Measurements from ENCODE around the gene ZNF618.
"Not testable (repeated sequence)": the region's sequence is repeated elsewhere in the genome, so short reads cannot be mapped to it uniquely, and the experiment has no call there.

Gene ZNF618

GRCh38 chr9:114080773-114081440 lies 204.8 kb downstream of the ZNF618 start:
- H3K9ac ChIP-seq (ENCODE audit: low read length): no peak overlapping the region
- no peak overlapping the region for H3K4me3 ChIP-seq (ENCODE audit: low read length)
- H3K27ac ChIP-seq (ENCODE audit: low read length): no peak overlapping the region
- no peaks in the 10 kb centered on the region for H3K27me3 ChIP-seq (ENCODE audit: control insufficient read depth, insufficient read depth, low read length)
- no peaks in the 10 kb centered on the region for H3K36me3 ChIP-seq (ENCODE audit: control insufficient read depth, low read depth, low read length)
- H3K9me3 ChIP-seq (ENCODE audit: control insufficient read depth, low read depth, low read length): no peaks in the 10 kb centered on the region
- H3K4me1 ChIP-seq (ENCODE audit: control insufficient read depth, low read depth, low read length): no peaks in the 10 kb centered on the region

GRCh38 chr9:114081441-114082016 lies 205.4 kb downstream of the ZNF618 start:
- Histone ChIP-seq H3K9me3 (ENCODE audit: control insufficient read depth, low read depth, low read length) (no peaks in the 10 kb centered on the region), H3K4me3 (ENCODE audit: low read length) (no peak overlapping the region), H3K27me3 (ENCODE audit: control insufficient read depth, insufficient read depth, low read length) (no peaks in the 10 kb centered on the region), H3K27ac (ENCODE audit: low read length) (no peak overlapping the region), H3K9ac (ENCODE audit: low read length) (no peak overlapping the region), H3K36me3 (ENCODE audit: control insufficient read depth, low read depth, low read length) (no peaks in the 10 kb centered on the region), H3K4me1 (ENCODE audit: control insufficient read depth, low read depth, low read length) (no peaks in the 10 kb centered on the region)

- Histone ChIP-seq H3K4me3 (ENCODE audit: low read length) (no peak overlapping the region), H3K27me3 (ENCODE audit: control insufficient read depth, insufficient read depth, low read length) (no peaks in the 10 kb centered on the region), H3K27ac (ENCODE audit: low read length) (no peak overlapping the region), H3K9ac (ENCODE audit: low read length) (no peak overlapping the region), H3K4me1 (ENCODE audit: control insufficient read depth, low read depth, low read length) (no peaks in the 10 kb centered on the region), H3K36me3 (ENCODE audit: control insufficient read depth, low read depth, low read length) (no peaks in the 10 kb centered on the region), H3K9me3 (ENCODE audit: control insufficient read depth, low read depth, low read length) (no peaks in the 10 kb centered on the region)
Measured at GRCh38 chr9:114082017-114082762, 206.1 kb downstream of the ZNF618 start.

- H3K27me3 ChIP-seq (ENCODE audit: control insufficient read depth, insufficient read depth, low read length); H3K27ac ChIP-seq (ENCODE audit: low read length); H3K4me1 ChIP-seq (ENCODE audit: control insufficient read depth, low read depth, low read length): not testable (repeated sequence)
Measured at GRCh38 chr9:114082763-114083412, 206.8 kb downstream of the ZNF618 start.

GRCh38 chr9:114083666-114084065 lies 207.6 kb downstream of the ZNF618 start:
- H3K9ac ChIP-seq (ENCODE audit: low read length): no peak overlapping the region
- H3K27ac ChIP-seq (ENCODE audit: low read length): no peak overlapping the region
- no peaks in the 10 kb centered on the region for H3K4me1 ChIP-seq (ENCODE audit: control insufficient read depth, low read depth, low read length)
- no peaks in the 10 kb centered on the region for H3K9me3 ChIP-seq (ENCODE audit: control insufficient read depth, low read depth, low read length)
- no peaks in the 10 kb centered on the region for H3K36me3 ChIP-seq (ENCODE audit: control insufficient read depth, low read depth, low read length)
- no peaks in the 10 kb centered on the region for H3K27me3 ChIP-seq (ENCODE audit: control insufficient read depth, insufficient read depth, low read length)
- no peak overlapping the region for H3K4me3 ChIP-seq (ENCODE audit: low read length)

More at GRCh38 chr9:114082763-114083412, 206.8 kb downstream of the ZNF618 start:
- not testable (repeated sequence) for H3K9ac ChIP-seq (ENCODE audit: low read length); H3K4me3 ChIP-seq (ENCODE audit: low read length); H3K36me3 ChIP-seq (ENCODE audit: control insufficient read depth, low read depth, low read length); H3K9me3 ChIP-seq (ENCODE audit: control insufficient read depth, low read depth, low read length)

- Histone ChIP-seq H3K27ac (ENCODE audit: low read length) (no peak overlapping the region), H3K4me3 (ENCODE audit: low read length) (no peak overlapping the region), H3K9me3 (ENCODE audit: control insufficient read depth, low read depth, low read length) (no peaks in the 10 kb centered on the region), H3K36me3 (ENCODE audit: control insufficient read depth, low read depth, low read length) (no peaks in the 10 kb centered on the region), H3K27me3 (ENCODE audit: control insufficient read depth, insufficient read depth, low read length) (no peaks in the 10 kb centered on the region), H3K4me1 (ENCODE audit: control insufficient read depth, low read depth, low read length) (no peaks in the 10 kb centered on the region), H3K9ac (ENCODE audit: low read length) (no peak overlapping the region)
Measured at GRCh38 chr9:114084282-114085073, 208.4 kb downstream of the ZNF618 start.

GRCh38 chr9:114085387-114085789 lies 209.3 kb downstream of the ZNF618 start:
- Histone ChIP-seq H3K27me3 (ENCODE audit: control insufficient read depth, insufficient read depth, low read length) (no peaks in the 10 kb centered on the region), H3K9ac (ENCODE audit: low read length) (no peak overlapping the region), H3K4me1 (ENCODE audit: control insufficient read depth, low read depth, low read length) (no peaks in the 10 kb centered on the region), H3K27ac (ENCODE audit: low read length) (no peak overlapping the region), H3K36me3 (ENCODE audit: control insufficient read depth, low read depth, low read length) (no peaks in the 10 kb centered on the region), H3K9me3 (ENCODE audit: control insufficient read depth, low read depth, low read length) (no peaks in the 10 kb centered on the region), H3K4me3 (ENCODE audit: low read length) (no peak overlapping the region)

GRCh38 chr9:114086009-114086408 lies 209.9 kb downstream of the ZNF618 start:
- no peak overlapping the region for H3K9ac ChIP-seq (ENCODE audit: low read length)
- no peak overlapping the region for H3K27ac ChIP-seq (ENCODE audit: low read length)
- H3K36me3 ChIP-seq (ENCODE audit: control insufficient read depth, low read depth, low read length): no peaks in the 10 kb centered on the region
- H3K27me3 ChIP-seq (ENCODE audit: control insufficient read depth, insufficient read depth, low read length): no peaks in the 10 kb centered on the region
- H3K4me3 ChIP-seq (ENCODE audit: low read length): no peak overlapping the region
- no peaks in the 10 kb centered on the region for H3K9me3 ChIP-seq (ENCODE audit: control insufficient read depth, low read depth, low read length)
- no peaks in the 10 kb centered on the region for H3K4me1 ChIP-seq (ENCODE audit: control insufficient read depth, low read depth, low read length)

- no peaks in the 10 kb centered on the region for H3K4me1 ChIP-seq (ENCODE audit: control insufficient read depth, low read depth, low read length)
- no peak overlapping the region for H3K9ac ChIP-seq (ENCODE audit: low read length)
- no peak overlapping the region for H3K27ac ChIP-seq (ENCODE audit: low read length)
- no peaks in the 10 kb centered on the region for H3K9me3 ChIP-seq (ENCODE audit: control insufficient read depth, low read depth, low read length)
- no peaks in the 10 kb centered on the region for H3K36me3 ChIP-seq (ENCODE audit: control insufficient read depth, low read depth, low read length)
- H3K4me3 ChIP-seq (ENCODE audit: low read length): no peak overlapping the region
- no peaks in the 10 kb centered on the region for H3K27me3 ChIP-seq (ENCODE audit: control insufficient read depth, insufficient read depth, low read length)
Measured at GRCh38 chr9:114086607-114087006, 210.5 kb downstream of the ZNF618 start.

- Histone ChIP-seq H3K4me1 (ENCODE audit: control insufficient read depth, low read depth, low read length) (no peaks in the 10 kb centered on the region), H3K4me3 (ENCODE audit: low read length) (no peak overlapping the region), H3K36me3 (ENCODE audit: control insufficient read depth, low read depth, low read length) (no peaks in the 10 kb centered on the region), H3K27ac (ENCODE audit: low read length) (no peak overlapping the region), H3K9me3 (ENCODE audit: control insufficient read depth, low read depth, low read length) (no peaks in the 10 kb centered on the region), H3K9ac (ENCODE audit: low read length) (no peak overlapping the region), H3K27me3 (ENCODE audit: control insufficient read depth, insufficient read depth, low read length) (no peaks in the 10 kb centered on the region)
Measured at GRCh38 chr9:114087721-114088120, 211.6 kb downstream of the ZNF618 start.

GRCh38 chr9:114088571-114089170 lies 212.6 kb downstream of the ZNF618 start:
- H3K36me3 ChIP-seq (ENCODE audit: control insufficient read depth, low read depth, low read length): no peaks in the 10 kb centered on the region
- H3K9ac ChIP-seq (ENCODE audit: low read length): no peak overlapping the region
- no peaks in the 10 kb centered on the region for H3K9me3 ChIP-seq (ENCODE audit: control insufficient read depth, low read depth, low read length)
- no peaks in the 10 kb centered on the region for H3K27me3 ChIP-seq (ENCODE audit: control insufficient read depth, insufficient read depth, low read length)
- no peak overlapping the region for H3K4me3 ChIP-seq (ENCODE audit: low read length)
- no peaks in the 10 kb centered on the region for H3K4me1 ChIP-seq (ENCODE audit: control insufficient read depth, low read depth, low read length)
- no peak overlapping the region for H3K27ac ChIP-seq (ENCODE audit: low read length)

All from iPS-18a (cell line).